WTC11 (cell line): ENCODE results near the gene MAN2B1. TPM values are rescaled to one million over a fixed set of nuclear protein-coding genes. Genes with fewer than 3 reads are reported as not detected.

Experiments used
- ATAC-seq: fragments of 200-7000 bp; cut with Tn5 transposase; 2 replicates; pipeline ENCODE4 v1.10.0; 2021; ENCODE audit warnings: mild to moderate bottlenecking, moderate library complexity
- CTCF ChIA-PET: fragments of 300-600 bp; sonication (Branson Sonifier 250); formaldehyde crosslinking; loops from one replicate; lab custom pipeline; 2021; ENCODE audit warnings: antibody characterized with exemption; lab: Charles Lee
- POLR2A ChIA-PET: fragments of 350-600 bp; sonication (Branson Sonifier 250); formaldehyde crosslinking; loops from one replicate; lab custom pipeline; 2021; ENCODE audit warnings: antibody characterized with exemption; lab: Charles Lee
- DNase-seq: peaks from one replicate; pipeline ENCODE4 v3.0.0; 2021; ENCODE audit warnings: low spot score
- H3K27ac Mint-ChIP-seq: 2 replicates; pipeline ENCODE4 v1.8.0; 2021; ENCODE audit warnings: mixed read lengths
- H3K27me3 Mint-ChIP-seq: 2 replicates; pipeline ENCODE4 v1.8.0; 2021; ENCODE audit warnings: low read depth, mild to moderate bottlenecking, moderate library complexity, mixed read lengths
- H3K36me3 Mint-ChIP-seq: 2 replicates; pipeline ENCODE4 v1.8.0; 2021; ENCODE audit warnings: mixed read lengths
- H3K4me1 Mint-ChIP-seq: 2 replicates; pipeline ENCODE4 v1.8.0; 2022; ENCODE audit warnings: mixed read lengths
- H3K4me3 Mint-ChIP-seq: 2 replicates; pipeline ENCODE4 v1.8.0; 2021; ENCODE audit warnings: mild to moderate bottlenecking, moderate library complexity, mixed read lengths
- H3K9me3 Mint-ChIP-seq: 2 replicates; pipeline ENCODE4 v1.8.0; 2021; ENCODE audit warnings: mixed read lengths
- ATF3 ChIP-seq: sonication (generic); formaldehyde crosslinking; conservative IDR thresholded peaks from 2 replicates; pipeline ENCODE4 v1.8.1; 2022; ENCODE audit warnings: mild to moderate bottlenecking, missing genetic modification reagents
- CBFB ChIP-seq: sonication (generic); formaldehyde crosslinking; IDR thresholded peaks from 2 replicates; pipeline ENCODE4 v1.8.1; 2022; ENCODE audit warnings: mild to moderate bottlenecking, low read depth, missing genetic modification reagents
- CDX4 ChIP-seq: fragments of 250-450 bp; sonication (Bioruptor Pico); IDR thresholded peaks from 2 replicates; pipeline ENCODE4 v1.9.0; 2021; ENCODE audit warnings: moderate library complexity, mild to moderate bottlenecking, inconsistent platforms, borderline replicate concordance
- CREM ChIP-seq: sonication (generic); formaldehyde crosslinking; IDR thresholded peaks from 2 replicates; pipeline ENCODE4 v1.8.1; 2022; ENCODE audit warnings: mild to moderate bottlenecking, missing genetic modification reagents, moderate library complexity
- ELF4 ChIP-seq: sonication (generic); formaldehyde crosslinking; IDR thresholded peaks from 2 replicates; pipeline ENCODE4 v1.8.1; 2022; ENCODE audit warnings: low read depth, mild to moderate bottlenecking, moderate library complexity, missing genetic modification reagents
- EMX1 ChIP-seq: fragments of 250-450 bp; sonication (Bioruptor Pico); IDR thresholded peaks from 2 replicates; pipeline ENCODE4 v1.8.0; 2021; ENCODE audit warnings: mild to moderate bottlenecking
- ETV6 ChIP-seq: sonication (generic); formaldehyde crosslinking; IDR thresholded peaks from 2 replicates; pipeline ENCODE4 v1.8.1; 2022; ENCODE audit warnings: mild to moderate bottlenecking, missing genetic modification reagents
- FOXJ3 ChIP-seq: sonication (generic); formaldehyde crosslinking; IDR thresholded peaks from 2 replicates; pipeline ENCODE4 v1.9.0; 2021; ENCODE audit warnings: missing genetic modification reagents, mild to moderate bottlenecking, borderline replicate concordance
- FOXP1 ChIP-seq: sonication (generic); formaldehyde crosslinking; IDR thresholded peaks from 2 replicates; pipeline ENCODE4 v1.8.0; 2022; ENCODE audit warnings: missing genetic modification reagents, mild to moderate bottlenecking, moderate library complexity, borderline replicate concordance
- GABPB1 ChIP-seq: sonication (generic); formaldehyde crosslinking; IDR thresholded peaks from 2 replicates; pipeline ENCODE4 v1.8.1; 2023; ENCODE audit warnings: mild to moderate bottlenecking, missing genetic modification reagents
- MXD4 ChIP-seq: fragments of 250-450 bp; sonication (Bioruptor Pico); IDR thresholded peaks from 2 replicates; pipeline ENCODE4 v1.8.0; 2021; ENCODE audit warnings: mild to moderate bottlenecking, moderate library complexity, borderline replicate concordance
- NFE2L1 ChIP-seq: sonication (generic); formaldehyde crosslinking; IDR thresholded peaks from 2 replicates; pipeline ENCODE4 v1.8.1; 2023; ENCODE audit warnings: missing genetic modification reagents
- NR1H2 ChIP-seq: sonication (generic); formaldehyde crosslinking; IDR thresholded peaks from 2 replicates; pipeline ENCODE4 v1.9.0; 2021; ENCODE audit warnings: mild to moderate bottlenecking, moderate library complexity, missing genetic modification reagents
- OVOL2 ChIP-seq: fragments of 250-450 bp; sonication (Bioruptor Pico); IDR thresholded peaks from 2 replicates; pipeline ENCODE4 v1.9.0; 2021; ENCODE audit warnings: mild to moderate bottlenecking, borderline replicate concordance
- SMAD3 ChIP-seq: sonication (generic); formaldehyde crosslinking; IDR thresholded peaks from 2 replicates; pipeline ENCODE4 v1.8.0; 2022; ENCODE audit warnings: missing genetic modification reagents, mild to moderate bottlenecking, borderline replicate concordance
- SP1 ChIP-seq: sonication (generic); formaldehyde crosslinking; conservative IDR thresholded peaks from 2 replicates; pipeline ENCODE4 v1.8.1; 2022; ENCODE audit warnings: missing genetic modification reagents
- TEAD1 ChIP-seq: sonication (generic); formaldehyde crosslinking; IDR thresholded peaks from 2 replicates; pipeline ENCODE4 v1.8.0; 2022; ENCODE audit warnings: mild to moderate bottlenecking, missing genetic modification reagents
- ZNF219 ChIP-seq: sonication (generic); formaldehyde crosslinking; IDR thresholded peaks from 2 replicates; pipeline ENCODE4 v1.8.0; 2023; ENCODE audit warnings: missing genetic modification reagents, mild to moderate bottlenecking, borderline replicate concordance
- ZNF512 ChIP-seq: sonication (generic); formaldehyde crosslinking; IDR thresholded peaks from 2 replicates; pipeline ENCODE4 v1.8.1; 2022; ENCODE audit warnings: missing genetic modification reagents, borderline replicate concordance
- ZNF532 ChIP-seq: fragments of 250-450 bp; sonication (Bioruptor Pico); IDR thresholded peaks from 2 replicates; pipeline ENCODE4 v1.9.0; 2021; ENCODE audit warnings: mild to moderate bottlenecking, borderline replicate concordance
- ZNF671 ChIP-seq: fragments of 250-450 bp; sonication (Bioruptor Pico); IDR thresholded peaks from 2 replicates; pipeline ENCODE4 v1.8.0; 2021; ENCODE audit warnings: mild to moderate bottlenecking
- total RNA-seq: library from RNA; stranded (reverse); gene quantifications from 3 replicates; pipeline ENCODE4 v1.2.3, GENCODE V29; 2021
- TF ChIP-seq, protein P1 (sequence below): sonication (generic); formaldehyde crosslinking; conservative IDR thresholded peaks from 2 replicates; pipeline ENCODE4 v1.8.1; 2023; ENCODE audit warnings: mild to moderate bottlenecking, low read depth, missing genetic modification reagents, moderate library complexity
- TF ChIP-seq, protein P2 (sequence below): sonication (generic); formaldehyde crosslinking; IDR thresholded peaks from 2 replicates; pipeline ENCODE4 v1.8.0; 2023; ENCODE audit warnings: missing genetic modification reagents, mild to moderate bottlenecking, borderline replicate concordance

The MAN2B1 gene
- total RNA-seq, 1 experiment from 2014 or later, result 73.4 TPM

GRCh38 chr19:12689581-12690216 is 23.2 kb upstream of the MAN2B1 start:
- ChIA-PET POLR2A (no interaction called here), CTCF (no interaction called here)
- no peak for ATAC-seq
- Mint-ChIP-seq H3K36me3 (no peaks in the 10 kb centered on the region), H3K4me3 (no peak overlapping the region), H3K27me3 (no peaks in the 10 kb centered on the region), H3K27ac (no peak overlapping the region), H3K4me1 (no peaks in the 10 kb centered on the region), H3K9me3 (no peaks in the 10 kb centered on the region)
- no peak for TF ChIP-seq ZNF219
- TF ChIP-seq CBFB, result no peak
- no peak for TF ChIP-seq MXD4 (CRISPR knock-in tag)
- TF ChIP-seq, protein P1, sequence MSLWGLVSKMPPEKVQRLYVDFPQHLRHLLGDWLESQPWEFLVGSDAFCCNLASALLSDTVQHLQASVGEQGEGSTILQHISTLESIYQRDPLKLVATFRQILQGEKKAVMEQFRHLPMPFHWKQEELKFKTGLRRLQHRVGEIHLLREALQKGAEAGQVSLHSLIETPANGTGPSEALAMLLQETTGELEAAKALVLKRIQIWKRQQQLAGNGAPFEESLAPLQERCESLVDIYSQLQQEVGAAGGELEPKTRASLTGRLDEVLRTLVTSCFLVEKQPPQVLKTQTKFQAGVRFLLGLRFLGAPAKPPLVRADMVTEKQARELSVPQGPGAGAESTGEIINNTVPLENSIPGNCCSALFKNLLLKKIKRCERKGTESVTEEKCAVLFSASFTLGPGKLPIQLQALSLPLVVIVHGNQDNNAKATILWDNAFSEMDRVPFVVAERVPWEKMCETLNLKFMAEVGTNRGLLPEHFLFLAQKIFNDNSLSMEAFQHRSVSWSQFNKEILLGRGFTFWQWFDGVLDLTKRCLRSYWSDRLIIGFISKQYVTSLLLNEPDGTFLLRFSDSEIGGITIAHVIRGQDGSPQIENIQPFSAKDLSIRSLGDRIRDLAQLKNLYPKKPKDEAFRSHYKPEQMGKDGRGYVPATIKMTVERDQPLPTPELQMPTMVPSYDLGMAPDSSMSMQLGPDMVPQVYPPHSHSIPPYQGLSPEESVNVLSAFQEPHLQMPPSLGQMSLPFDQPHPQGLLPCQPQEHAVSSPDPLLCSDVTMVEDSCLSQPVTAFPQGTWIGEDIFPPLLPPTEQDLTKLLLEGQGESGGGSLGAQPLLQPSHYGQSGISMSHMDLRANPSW, result no peak
- TF ChIP-seq TEAD1, result no peak
- no peak for TF ChIP-seq ZNF671 (CRISPR knock-in tag)
- no peak for TF ChIP-seq CDX4 (CRISPR knock-in tag)
- no peak for TF ChIP-seq EMX1 (CRISPR knock-in tag)
- TF ChIP-seq ELF4 (CRISPR knock-in tag), result no peak
- TF ChIP-seq, protein P2, sequence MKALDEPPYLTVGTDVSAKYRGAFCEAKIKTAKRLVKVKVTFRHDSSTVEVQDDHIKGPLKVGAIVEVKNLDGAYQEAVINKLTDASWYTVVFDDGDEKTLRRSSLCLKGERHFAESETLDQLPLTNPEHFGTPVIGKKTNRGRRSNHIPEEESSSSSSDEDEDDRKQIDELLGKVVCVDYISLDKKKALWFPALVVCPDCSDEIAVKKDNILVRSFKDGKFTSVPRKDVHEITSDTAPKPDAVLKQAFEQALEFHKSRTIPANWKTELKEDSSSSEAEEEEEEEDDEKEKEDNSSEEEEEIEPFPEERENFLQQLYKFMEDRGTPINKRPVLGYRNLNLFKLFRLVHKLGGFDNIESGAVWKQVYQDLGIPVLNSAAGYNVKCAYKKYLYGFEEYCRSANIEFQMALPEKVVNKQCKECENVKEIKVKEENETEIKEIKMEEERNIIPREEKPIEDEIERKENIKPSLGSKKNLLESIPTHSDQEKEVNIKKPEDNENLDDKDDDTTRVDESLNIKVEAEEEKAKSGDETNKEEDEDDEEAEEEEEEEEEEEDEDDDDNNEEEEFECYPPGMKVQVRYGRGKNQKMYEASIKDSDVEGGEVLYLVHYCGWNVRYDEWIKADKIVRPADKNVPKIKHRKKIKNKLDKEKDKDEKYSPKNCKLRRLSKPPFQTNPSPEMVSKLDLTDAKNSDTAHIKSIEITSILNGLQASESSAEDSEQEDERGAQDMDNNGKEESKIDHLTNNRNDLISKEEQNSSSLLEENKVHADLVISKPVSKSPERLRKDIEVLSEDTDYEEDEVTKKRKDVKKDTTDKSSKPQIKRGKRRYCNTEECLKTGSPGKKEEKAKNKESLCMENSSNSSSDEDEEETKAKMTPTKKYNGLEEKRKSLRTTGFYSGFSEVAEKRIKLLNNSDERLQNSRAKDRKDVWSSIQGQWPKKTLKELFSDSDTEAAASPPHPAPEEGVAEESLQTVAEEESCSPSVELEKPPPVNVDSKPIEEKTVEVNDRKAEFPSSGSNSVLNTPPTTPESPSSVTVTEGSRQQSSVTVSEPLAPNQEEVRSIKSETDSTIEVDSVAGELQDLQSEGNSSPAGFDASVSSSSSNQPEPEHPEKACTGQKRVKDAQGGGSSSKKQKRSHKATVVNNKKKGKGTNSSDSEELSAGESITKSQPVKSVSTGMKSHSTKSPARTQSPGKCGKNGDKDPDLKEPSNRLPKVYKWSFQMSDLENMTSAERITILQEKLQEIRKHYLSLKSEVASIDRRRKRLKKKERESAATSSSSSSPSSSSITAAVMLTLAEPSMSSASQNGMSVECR (CRISPR knock-in tag), result no peak
- TF ChIP-seq CREM (CRISPR knock-in tag), result no peak
- DNase-seq, result no peak

DNA sequence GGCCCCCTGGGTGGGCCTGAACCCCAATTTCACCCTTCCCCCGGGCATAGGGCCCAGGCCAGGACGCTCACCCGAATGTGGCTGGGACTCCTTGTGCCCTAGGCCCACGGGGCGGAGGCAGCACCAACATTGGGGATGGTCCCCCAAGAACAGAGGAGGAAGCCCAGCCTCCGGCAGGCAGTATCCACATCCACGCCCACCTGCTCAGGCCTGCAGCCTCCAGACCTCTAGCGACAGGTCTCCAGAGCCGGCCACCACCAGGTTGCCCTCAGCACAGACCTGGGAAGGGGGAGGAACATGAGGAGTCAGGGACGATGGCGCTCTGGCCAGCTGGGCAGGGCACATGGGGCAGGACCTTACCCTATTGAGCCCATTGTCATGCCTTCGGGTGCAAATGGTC is 22.5 kb upstream of the MAN2B1 start:
- ChIA-PET POLR2A (no interaction called here), CTCF (no interaction called here)
- no peak for TF ChIP-seq SMAD3 (CRISPR knock-in tag)
- TF ChIP-seq NFE2L1 (CRISPR knock-in tag), result no peak
- TF ChIP-seq ZNF532, result no peak
- TF ChIP-seq ZNF512 (CRISPR knock-in tag), result no peak
- TF ChIP-seq NR1H2 (CRISPR knock-in tag), result no peak
- no peak for TF ChIP-seq ATF3 (CRISPR knock-in tag)
- no peak for TF ChIP-seq OVOL2 (CRISPR knock-in tag)
- no peak for TF ChIP-seq FOXP1 (CRISPR knock-in tag)
- no peak for TF ChIP-seq GABPB1
- no peak for TF ChIP-seq SP1
- no peak for TF ChIP-seq FOXJ3 (CRISPR knock-in tag)
- no peak for TF ChIP-seq ETV6 (CRISPR knock-in tag)

More for the DNA sequence above, 22.5 kb upstream of the MAN2B1 start:
- no peaks in the 10 kb centered on the region for H3K9me3 Mint-ChIP-seq
- H3K36me3 Mint-ChIP-seq, result no peaks in the 10 kb centered on the region
- H3K27ac Mint-ChIP-seq, result no peak overlapping the region
- H3K4me3 Mint-ChIP-seq, result no peak overlapping the region
- no peaks in the 10 kb centered on the region for H3K27me3 Mint-ChIP-seq
- ATAC-seq (no peak), DNase-seq (no peak)
- H3K4me1 Mint-ChIP-seq, result no peaks in the 10 kb centered on the region
